ENCODE results near the gene ABCB1.

DNA sequence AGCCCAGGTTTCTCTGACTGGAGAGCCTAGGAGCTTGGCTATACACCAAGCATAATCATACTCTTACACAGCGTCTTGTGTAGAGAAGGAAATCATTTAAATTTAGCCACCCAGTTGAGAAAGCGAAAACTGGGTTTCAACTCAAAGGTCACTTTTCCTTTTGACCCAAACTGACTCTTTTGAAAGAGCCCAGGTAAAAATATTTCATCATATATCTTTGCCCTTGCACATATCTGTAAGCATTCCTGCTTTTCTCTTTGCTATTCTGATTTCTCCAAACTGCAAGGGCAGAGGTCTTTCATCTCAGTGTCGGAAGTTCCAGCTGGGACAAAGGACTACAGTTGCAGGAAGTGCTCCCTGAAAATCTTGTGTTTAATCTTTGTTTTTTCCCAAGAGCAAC lies 103.2 kb downstream of the ABCB1 start:
- TF ChIP-seq ZBTB8A (tag by site-specific recombination; IDR thresholded peaks at IDR 0.05) (no peak), TRIM28 (IDR thresholded peaks at IDR 0.05; ENCODE audit: borderline replicate concordance, low read length) (no peak), ZNF121 (tag by site-specific recombination; IDR thresholded peaks at IDR 0.05) (no peak), KLF9 (tag by site-specific recombination; IDR thresholded peaks at IDR 0.05; ENCODE audit: low read depth) (no peak)
- TF ChIP-seq, protein P1, sequence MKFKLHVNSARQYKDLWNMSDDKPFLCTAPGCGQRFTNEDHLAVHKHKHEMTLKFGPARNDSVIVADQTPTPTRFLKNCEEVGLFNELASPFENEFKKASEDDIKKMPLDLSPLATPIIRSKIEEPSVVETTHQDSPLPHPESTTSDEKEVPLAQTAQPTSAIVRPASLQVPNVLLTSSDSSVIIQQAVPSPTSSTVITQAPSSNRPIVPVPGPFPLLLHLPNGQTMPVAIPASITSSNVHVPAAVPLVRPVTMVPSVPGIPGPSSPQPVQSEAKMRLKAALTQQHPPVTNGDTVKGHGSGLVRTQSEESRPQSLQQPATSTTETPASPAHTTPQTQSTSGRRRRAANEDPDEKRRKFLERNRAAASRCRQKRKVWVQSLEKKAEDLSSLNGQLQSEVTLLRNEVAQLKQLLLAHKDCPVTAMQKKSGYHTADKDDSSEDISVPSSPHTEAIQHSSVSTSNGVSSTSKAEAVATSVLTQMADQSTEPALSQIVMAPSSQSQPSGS (tag by site-specific recombination; IDR thresholded peaks at IDR 0.05; ENCODE audit: low read depth): no peak
- TF ChIP-seq, protein P2, sequence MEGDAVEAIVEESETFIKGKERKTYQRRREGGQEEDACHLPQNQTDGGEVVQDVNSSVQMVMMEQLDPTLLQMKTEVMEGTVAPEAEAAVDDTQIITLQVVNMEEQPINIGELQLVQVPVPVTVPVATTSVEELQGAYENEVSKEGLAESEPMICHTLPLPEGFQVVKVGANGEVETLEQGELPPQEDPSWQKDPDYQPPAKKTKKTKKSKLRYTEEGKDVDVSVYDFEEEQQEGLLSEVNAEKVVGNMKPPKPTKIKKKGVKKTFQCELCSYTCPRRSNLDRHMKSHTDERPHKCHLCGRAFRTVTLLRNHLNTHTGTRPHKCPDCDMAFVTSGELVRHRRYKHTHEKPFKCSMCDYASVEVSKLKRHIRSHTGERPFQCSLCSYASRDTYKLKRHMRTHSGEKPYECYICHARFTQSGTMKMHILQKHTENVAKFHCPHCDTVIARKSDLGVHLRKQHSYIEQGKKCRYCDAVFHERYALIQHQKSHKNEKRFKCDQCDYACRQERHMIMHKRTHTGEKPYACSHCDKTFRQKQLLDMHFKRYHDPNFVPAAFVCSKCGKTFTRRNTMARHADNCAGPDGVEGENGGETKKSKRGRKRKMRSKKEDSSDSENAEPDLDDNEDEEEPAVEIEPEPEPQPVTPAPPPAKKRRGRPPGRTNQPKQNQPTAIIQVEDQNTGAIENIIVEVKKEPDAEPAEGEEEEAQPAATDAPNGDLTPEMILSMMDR (tag by site-specific recombination; IDR thresholded peaks at IDR 0.05): no peak
- TF ChIP-seq, protein P3, sequence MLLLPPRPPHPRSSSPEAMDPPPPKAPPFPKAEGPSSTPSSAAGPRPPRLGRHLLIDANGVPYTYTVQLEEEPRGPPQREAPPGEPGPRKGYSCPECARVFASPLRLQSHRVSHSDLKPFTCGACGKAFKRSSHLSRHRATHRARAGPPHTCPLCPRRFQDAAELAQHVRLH (tag by site-specific recombination; IDR thresholded peaks at IDR 0.05): no peak
